ACHN (cell line): ENCODE results near the gene GATB.

Experiments
- DNase-seq: peaks from one replicate; pipeline ENCODE4 v3.0.0-alpha.2; 2015
- in situ Hi-C: cut with HindIII; loops from 2 replicates; pipeline ENCODE4 v1.10.0; 2017; ENCODE audit warnings: low sequenced_read_pairs, low pct_ligation_motif_present, low pct_unique_long_range_greater_than_20kb

GATB gene

GRCh38 chr4:151641167-151641566, 119.6 kb downstream of the GATB start:
- in situ Hi-C loops = no loop called here
- DNase-seq = peak; percentile 2

- in situ Hi-C loops = no loop called here
- no peak for DNase-seq
These were observed 120.4 kb downstream of the GATB start for GRCh38 chr4:151640381-151640780.

GRCh38 chr4:151638295-151638858, 122.4 kb downstream of the GATB start:
- in situ Hi-C loops = no loop called here
- no peak for DNase-seq

- no peak for DNase-seq
These were observed 129.5 kb downstream of the GATB start for GRCh38 chr4:151631349-151631748.

GRCh38 chr4:151629097-151629783, 131.6 kb downstream of the GATB start:
- in situ Hi-C loops = no loop called here
- DNase-seq = no peak

More at GRCh38 chr4:151631349-151631748, 129.5 kb downstream of the GATB start:
- in situ Hi-C loops = no loop called here

GRCh38 chr4:151628001-151628608, 132.7 kb downstream of the GATB start:
- in situ Hi-C loops = no loop called here
- no peak for DNase-seq

GRCh38 chr4:151627491-151627890, 133.3 kb downstream of the GATB start:
- no peak for DNase-seq
- in situ Hi-C loops = no loop called here

- in situ Hi-C loops = no loop called here
- DNase-seq = no peak
These were observed 134.1 kb downstream of the GATB start for GRCh38 chr4:151626751-151627150.

GRCh38 chr4:151626228-151626627, 134.6 kb downstream of the GATB start:
- no peak for DNase-seq
- in situ Hi-C loops = no loop called here

- no peak for DNase-seq
- in situ Hi-C loops = no loop called here
These were observed 135.9 kb downstream of the GATB start for GRCh38 chr4:151624626-151625565.
